ENCODE data around the gene SLC20A1.

SLC20A1 gene

DNA sequence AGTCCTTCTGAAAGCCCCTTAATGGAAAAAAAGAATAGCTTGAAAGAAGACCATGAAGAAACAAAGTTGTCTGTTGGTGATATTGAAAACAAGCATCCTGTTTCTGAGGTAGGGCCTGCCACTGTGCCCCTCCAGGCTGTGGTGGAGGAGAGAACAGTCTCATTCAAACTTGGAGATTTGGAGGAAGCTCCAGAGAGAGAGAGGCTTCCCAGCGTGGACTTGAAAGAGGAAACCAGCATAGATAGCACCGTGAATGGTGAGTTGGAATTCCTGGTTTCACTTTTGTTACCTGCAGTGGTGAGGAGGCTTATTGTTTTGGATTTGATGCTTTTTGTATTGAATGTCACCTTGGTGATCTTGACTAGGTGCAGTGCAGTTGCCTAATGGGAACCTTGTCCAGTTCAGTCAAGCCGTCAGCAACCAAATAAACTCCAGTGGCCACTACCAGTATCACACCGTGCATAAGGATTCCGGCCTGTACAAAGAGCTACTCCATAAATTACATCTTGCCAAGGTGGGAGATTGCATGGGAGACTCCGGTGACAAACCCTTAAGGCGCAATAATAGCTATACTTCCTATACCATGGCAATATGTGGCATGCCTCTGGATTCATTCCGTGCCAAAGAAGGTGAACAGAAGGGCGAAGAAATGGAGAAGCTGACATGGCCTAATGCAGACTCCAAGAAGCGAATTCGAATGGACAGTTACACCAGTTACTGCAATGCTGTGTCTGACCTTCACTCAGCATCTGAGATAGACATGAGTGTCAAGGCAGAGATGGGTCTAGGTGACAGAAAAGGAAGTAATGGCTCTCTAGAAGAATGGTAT lies 13.3 kb downstream of the SLC20A1 start:
- peaks cover 99% of the 10 kb centered on the region for H3K36me3 ChIP-seq (ENCODE audit: insufficient read depth, low read length)
- H3K9me2 ChIP-seq (ENCODE audit: low read depth, low read length) = no peaks in the 10 kb centered on the region
- no peak for TF ChIP-seq EZH2 (IDR thresholded peaks at IDR 0.05; ENCODE audit: borderline replicate concordance, low read length)
- no peak for TF ChIP-seq CTCF (IDR thresholded peaks at IDR 0.05; ENCODE audit: low read length)
- H3K79me2 ChIP-seq (ENCODE audit: insufficient read depth, low read length) = no peaks in the 10 kb centered on the region
- no peaks in the 10 kb centered on the region for H3K4me1 ChIP-seq (ENCODE audit: insufficient read depth, low read length, severe bottlenecking)
- H3K9me3 ChIP-seq (ENCODE audit: low read length) = no peaks in the 10 kb centered on the region
- H3F3A ChIP-seq (ENCODE audit: insufficient read depth, low read length) = no peaks in the 10 kb centered on the region
- H3K4me3 ChIP-seq (ENCODE audit: low read depth, low read length, poor library complexity, severe bottlenecking) = no peak overlapping the region
- no peaks in the 10 kb centered on the region for H4K20me1 ChIP-seq (ENCODE audit: insufficient read depth, low read length)
- no peak overlapping the region for H3K4me2 ChIP-seq (ENCODE audit: low read length)
- H3K27me3 ChIP-seq (ENCODE audit: insufficient read depth, low read length) = no peaks in the 10 kb centered on the region
- no peak overlapping the region for H2AFZ ChIP-seq (ENCODE audit: low read length)
- no peak overlapping the region for H3K9ac ChIP-seq (ENCODE audit: low read length)
- no peak overlapping the region for H3K27ac ChIP-seq (ENCODE audit: low read depth, low read length, poor library complexity, severe bottlenecking)

DNA sequence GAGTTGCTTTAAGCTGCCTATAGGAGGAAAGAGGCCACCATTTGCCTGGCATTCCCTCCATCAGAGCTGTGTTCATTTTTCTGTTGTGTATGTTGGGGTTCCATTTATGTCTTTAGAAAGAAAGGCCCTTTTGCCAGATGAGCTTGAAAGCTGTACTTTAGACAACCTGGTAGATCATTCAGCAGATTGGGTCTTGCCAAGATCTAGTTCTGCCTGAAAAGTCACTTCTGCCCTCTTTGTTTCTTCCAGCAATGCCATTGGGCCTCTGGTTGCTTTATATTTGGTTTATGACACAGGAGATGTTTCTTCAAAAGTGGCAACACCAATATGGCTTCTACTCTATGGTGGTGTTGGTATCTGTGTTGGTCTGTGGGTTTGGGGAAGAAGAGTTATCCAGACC lies 14.4 kb downstream of the SLC20A1 start:
- no peak overlapping the region for H2AFZ ChIP-seq (ENCODE audit: low read length)
- H3K36me3 ChIP-seq (ENCODE audit: insufficient read depth, low read length) = peaks cover 99% of the 10 kb centered on the region
- H3K4me3 ChIP-seq (ENCODE audit: low read depth, low read length, poor library complexity, severe bottlenecking) = no peak overlapping the region
- H4K20me1 ChIP-seq (ENCODE audit: insufficient read depth, low read length) = no peaks in the 10 kb centered on the region
- no peaks in the 10 kb centered on the region for H3K27me3 ChIP-seq (ENCODE audit: insufficient read depth, low read length)
- no peaks in the 10 kb centered on the region for H3K79me2 ChIP-seq (ENCODE audit: insufficient read depth, low read length)
- TF ChIP-seq EZH2 (IDR thresholded peaks at IDR 0.05; ENCODE audit: borderline replicate concordance, low read length) (no peak), CTCF (IDR thresholded peaks at IDR 0.05; ENCODE audit: low read length) (no peak)
- no peaks in the 10 kb centered on the region for H3F3A ChIP-seq (ENCODE audit: insufficient read depth, low read length)
- no peak overlapping the region for H3K9ac ChIP-seq (ENCODE audit: low read length)
- no peak overlapping the region for H3K27ac ChIP-seq (ENCODE audit: low read depth, low read length, poor library complexity, severe bottlenecking)
- no peaks in the 10 kb centered on the region for H3K4me1 ChIP-seq (ENCODE audit: insufficient read depth, low read length, severe bottlenecking)
- no peaks in the 10 kb centered on the region for H3K9me3 ChIP-seq (ENCODE audit: low read length)
- H3K4me2 ChIP-seq (ENCODE audit: low read length) = no peak overlapping the region
- no peaks in the 10 kb centered on the region for H3K9me2 ChIP-seq (ENCODE audit: low read depth, low read length)

DNA sequence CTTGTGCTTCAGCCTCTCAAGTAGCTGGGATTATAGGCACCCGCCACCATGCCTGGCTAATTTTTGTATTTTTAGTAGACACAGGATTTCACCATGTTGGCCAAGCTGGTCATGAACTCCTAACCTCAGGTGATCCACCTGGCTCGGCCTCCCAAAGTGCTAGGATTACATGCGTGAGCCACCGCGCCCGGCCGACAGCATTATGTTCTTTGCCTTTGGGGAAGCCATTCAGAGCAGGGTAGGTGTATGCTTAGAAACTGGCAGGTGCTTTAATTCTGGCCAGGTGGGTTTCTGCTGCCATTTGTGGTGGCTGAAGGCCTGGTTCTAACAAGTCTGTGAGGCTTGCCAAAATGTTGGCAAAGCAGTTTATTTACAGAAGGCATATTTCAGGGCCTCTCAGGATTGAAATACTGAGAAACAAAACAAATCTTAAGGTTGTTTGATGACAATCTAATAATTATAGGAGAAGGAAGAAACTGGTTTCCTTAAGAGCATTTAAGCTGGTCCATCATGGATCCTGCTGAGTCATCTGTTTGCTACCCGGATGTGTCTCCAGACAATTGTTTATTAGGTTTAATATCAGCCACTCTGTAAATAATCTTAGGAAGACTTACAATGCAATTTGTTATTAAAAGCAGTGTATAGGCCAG lies 16.0 kb downstream of the SLC20A1 start:
- no peaks in the 10 kb centered on the region for H3K9me3 ChIP-seq (ENCODE audit: low read length)

More for the DNA sequence above, 16.0 kb downstream of the SLC20A1 start:
- H4K20me1 ChIP-seq (ENCODE audit: insufficient read depth, low read length) = no peaks in the 10 kb centered on the region
- H3K9me2 ChIP-seq (ENCODE audit: low read depth, low read length) = no peaks in the 10 kb centered on the region
- H2AFZ ChIP-seq (ENCODE audit: low read length) = no peak overlapping the region
- H3K4me3 ChIP-seq (ENCODE audit: low read depth, low read length, poor library complexity, severe bottlenecking) = no peak overlapping the region
- no peaks in the 10 kb centered on the region for H3K27me3 ChIP-seq (ENCODE audit: insufficient read depth, low read length)
- H3K27ac ChIP-seq (ENCODE audit: low read depth, low read length, poor library complexity, severe bottlenecking) = no peak overlapping the region
- no peak for TF ChIP-seq CTCF (IDR thresholded peaks at IDR 0.05; ENCODE audit: low read length)
- H3K9ac ChIP-seq (ENCODE audit: low read length) = no peak overlapping the region
- H3F3A ChIP-seq (ENCODE audit: insufficient read depth, low read length) = no peaks in the 10 kb centered on the region
- H3K4me2 ChIP-seq (ENCODE audit: low read length) = no peak overlapping the region
- no peaks in the 10 kb centered on the region for H3K79me2 ChIP-seq (ENCODE audit: insufficient read depth, low read length)
- peaks cover 87% of the 10 kb centered on the region for H3K36me3 ChIP-seq (ENCODE audit: insufficient read depth, low read length)
- H3K4me1 ChIP-seq (ENCODE audit: insufficient read depth, low read length, severe bottlenecking) = no peaks in the 10 kb centered on the region

Data from OCI-LY1 (cell line).